ENCODE results near the gene CAPN2.
"Not testable (repeated sequence)": the region's sequence is repeated elsewhere in the genome, so short reads cannot be mapped to it uniquely, and the experiment has no call there.

CAPN2 gene

GRCh38 chr1:223717123-223717522 is 4.8 kb downstream of the CAPN2 start:
- DNase-seq (ENCODE audit: low read depth), result no peak

GRCh38 chr1:223717695-223718363 is 5.5 kb downstream of the CAPN2 start:
- no peak for DNase-seq (ENCODE audit: low read depth)

- DNase-seq (ENCODE audit: low read depth), result no peak
Observed at GRCh38 chr1:223718850-223719249, 6.5 kb downstream of the CAPN2 start.

GRCh38 chr1:223720971-223721591 is 8.7 kb downstream of the CAPN2 start:
- DNase-seq (ENCODE audit: low read depth), result no peak

GRCh38 chr1:223721658-223722607 is 9.6 kb downstream of the CAPN2 start:
- DNase-seq (ENCODE audit: low read depth), result no peak

- no peak for DNase-seq (ENCODE audit: low read depth)
Observed at GRCh38 chr1:223723351-223723904, 11.1 kb downstream of the CAPN2 start.

GRCh38 chr1:223724376-223724775 is 12.0 kb downstream of the CAPN2 start:
- DNase-seq (ENCODE audit: low read depth), result no peak

- DNase-seq (ENCODE audit: low read depth), result no peak
Observed at GRCh38 chr1:223725578-223725977, 13.2 kb downstream of the CAPN2 start.

GRCh38 chr1:223726380-223727001 is 14.2 kb downstream of the CAPN2 start:
- DNase-seq (ENCODE audit: low read depth), result peak; percentile 39

- DNase-seq (ENCODE audit: low read depth), result no peak
Observed at GRCh38 chr1:223727541-223727940, 15.2 kb downstream of the CAPN2 start.

GRCh38 chr1:223729906-223730305 is 17.6 kb downstream of the CAPN2 start:
- DNase-seq (ENCODE audit: low read depth), result no peak

- DNase-seq (ENCODE audit: low read depth), result no peak
Observed at GRCh38 chr1:223730479-223731132, 18.3 kb downstream of the CAPN2 start.

- DNase-seq (ENCODE audit: low read depth), result no peak
Observed at GRCh38 chr1:223731133-223731770, 18.9 kb downstream of the CAPN2 start.

GRCh38 chr1:223732993-223733798 is 20.9 kb downstream of the CAPN2 start:
- no peak for DNase-seq (ENCODE audit: low read depth)

GRCh38 chr1:223733898-223734852 is 21.8 kb downstream of the CAPN2 start:
- DNase-seq (ENCODE audit: low read depth), result no peak

- DNase-seq (ENCODE audit: low read depth), result not testable (repeated sequence)
Observed at GRCh38 chr1:223736638-223737037, 24.3 kb downstream of the CAPN2 start.

- no peak for DNase-seq (ENCODE audit: low read depth)
Observed at GRCh38 chr1:223737342-223737741, 25.0 kb downstream of the CAPN2 start.

GRCh38 chr1:223738465-223739365 is 26.4 kb downstream of the CAPN2 start:
- DNase-seq (ENCODE audit: low read depth), result no peak
